ENCODE data around the gene TNFRSF14. TPM values are rescaled to one million over a fixed set of nuclear protein-coding genes. Genes with fewer than 3 reads are reported as not detected.
A peak's percentile ranks its signal among the peaks of the same experiment; 100 is the strongest.

The TNFRSF14 gene
- total RNA-seq, 2 experiments from 2014 or later: 15.7 to 18.5 TPM

DNA sequence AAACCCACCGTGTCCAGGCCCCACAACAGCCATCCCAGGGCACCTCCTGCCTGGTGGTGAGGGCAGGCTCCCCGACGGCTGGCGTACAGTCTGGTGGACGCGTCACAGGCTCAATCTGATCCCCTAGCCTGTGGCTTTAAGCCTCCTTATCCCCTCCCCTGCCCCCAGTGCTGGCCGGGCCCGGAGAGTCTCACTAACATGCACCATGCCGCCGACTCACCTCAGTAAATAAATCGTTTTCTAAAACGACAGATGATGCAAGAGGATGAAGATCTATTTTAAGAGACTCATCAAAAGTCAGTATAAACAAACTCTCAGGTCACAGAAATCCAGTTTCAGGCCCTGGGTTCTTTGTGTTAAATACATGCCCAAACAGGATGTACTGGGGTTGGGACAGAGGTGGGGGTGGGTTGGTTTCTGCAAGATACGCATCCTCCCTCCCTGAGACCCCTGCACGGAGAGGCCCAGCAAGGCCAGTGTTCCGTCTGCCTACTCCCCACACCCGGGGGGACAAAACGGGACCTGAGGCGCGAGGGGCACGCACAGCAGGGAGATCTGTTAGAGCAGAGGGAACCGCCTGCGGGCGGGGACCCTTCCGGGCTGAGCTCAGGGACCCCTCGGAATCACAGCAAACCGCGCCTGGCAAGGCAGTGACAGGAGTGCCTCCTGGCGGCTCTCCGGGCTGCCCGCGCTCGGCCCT lies 32.8 kb upstream of the TNFRSF14 start:
- ChIA-PET CTCF (ENCODE audit: unreplicated experiment) (no interaction called here), POLR2A (no interaction called here)
- no peaks in the 10 kb centered on the region for H3K9me2 ChIP-seq (ENCODE audit: insufficient read depth, low read length)
- TF ChIP-seq EZH2phosphoT487 (IDR thresholded peaks at IDR 0.05; ENCODE audit: borderline replicate concordance, low read depth, low read length): no peak
- TF ChIP-seq, protein P1, sequence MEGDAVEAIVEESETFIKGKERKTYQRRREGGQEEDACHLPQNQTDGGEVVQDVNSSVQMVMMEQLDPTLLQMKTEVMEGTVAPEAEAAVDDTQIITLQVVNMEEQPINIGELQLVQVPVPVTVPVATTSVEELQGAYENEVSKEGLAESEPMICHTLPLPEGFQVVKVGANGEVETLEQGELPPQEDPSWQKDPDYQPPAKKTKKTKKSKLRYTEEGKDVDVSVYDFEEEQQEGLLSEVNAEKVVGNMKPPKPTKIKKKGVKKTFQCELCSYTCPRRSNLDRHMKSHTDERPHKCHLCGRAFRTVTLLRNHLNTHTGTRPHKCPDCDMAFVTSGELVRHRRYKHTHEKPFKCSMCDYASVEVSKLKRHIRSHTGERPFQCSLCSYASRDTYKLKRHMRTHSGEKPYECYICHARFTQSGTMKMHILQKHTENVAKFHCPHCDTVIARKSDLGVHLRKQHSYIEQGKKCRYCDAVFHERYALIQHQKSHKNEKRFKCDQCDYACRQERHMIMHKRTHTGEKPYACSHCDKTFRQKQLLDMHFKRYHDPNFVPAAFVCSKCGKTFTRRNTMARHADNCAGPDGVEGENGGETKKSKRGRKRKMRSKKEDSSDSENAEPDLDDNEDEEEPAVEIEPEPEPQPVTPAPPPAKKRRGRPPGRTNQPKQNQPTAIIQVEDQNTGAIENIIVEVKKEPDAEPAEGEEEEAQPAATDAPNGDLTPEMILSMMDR (conservative IDR thresholded peaks at IDR 0.05; ENCODE audit: low read length): no peak
- no peaks in the 10 kb centered on the region for H3K9me3 ChIP-seq (ENCODE audit: low read length)
- no TSS peak for BruUV-seq (replicated peaks)
- H3K4me2 ChIP-seq (ENCODE audit: low read length): peak overlapping the region; percentile 99; the same call in 1 of the 2 replicates
- no peak overlapping the region for H3K4me3 ChIP-seq (ENCODE audit: low read depth, low read length, poor library complexity, severe bottlenecking)
- peaks cover 40% of the 10 kb centered on the region for H3K79me2 ChIP-seq (ENCODE audit: insufficient read depth, low read depth, low read length)
- no peak for DNase-seq (ENCODE audit: low spot score)
- H4K20me1 ChIP-seq (ENCODE audit: insufficient read depth, low read length): peaks cover 13% of the 10 kb centered on the region
- peaks cover 33% of the 10 kb centered on the region for H3K36me3 ChIP-seq (ENCODE audit: insufficient read depth, low read length)
- no peak overlapping the region for H3K27ac ChIP-seq (ENCODE audit: low read depth, low read length, poor library complexity, severe bottlenecking)
- no peak overlapping the region for H2AFZ ChIP-seq (ENCODE audit: low read length)
- intact Hi-C loops (cut with micrococcal nuclease; ENCODE audit: unreplicated experiment): no loop called here
- H3K4me1 ChIP-seq (ENCODE audit: insufficient read depth, low read length, poor library complexity, severe bottlenecking): peaks cover 26% of the 10 kb centered on the region

DNA sequence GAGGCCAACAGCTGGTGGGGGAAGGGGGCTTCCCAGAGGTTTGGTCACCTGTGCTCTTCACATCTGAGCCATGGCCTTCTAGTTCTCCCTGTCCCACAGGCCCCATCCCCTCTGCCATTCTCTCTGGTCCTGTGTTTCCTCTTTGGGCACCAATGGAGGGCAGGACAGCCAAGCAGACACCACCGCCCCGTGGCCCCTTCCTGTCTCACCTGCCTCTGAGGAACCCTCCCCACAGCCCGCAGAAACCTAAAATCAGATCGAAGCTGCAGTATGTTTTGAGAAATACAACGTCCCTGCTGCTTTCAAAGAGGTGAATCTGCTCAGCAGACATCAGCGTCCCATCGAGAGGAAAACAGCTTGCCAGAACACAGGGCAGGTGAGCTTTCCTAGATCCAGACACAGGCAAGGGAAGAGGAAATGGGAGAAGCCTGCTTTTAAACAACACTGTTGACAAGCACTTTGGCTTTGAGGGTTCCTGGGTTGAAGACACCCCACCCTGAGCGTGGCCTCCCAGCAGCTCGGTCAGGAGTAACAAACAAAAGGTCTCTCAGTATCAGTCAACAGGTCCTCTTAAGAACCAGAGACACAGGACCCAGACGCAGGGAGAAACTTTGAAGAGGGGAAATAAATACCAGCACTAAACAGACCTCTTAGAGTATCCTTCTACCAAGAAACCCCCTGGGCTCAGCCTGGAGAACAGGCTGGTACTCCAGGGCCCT lies 32.1 kb upstream of the TNFRSF14 start:
- Histone ChIP-seq H2AFZ (ENCODE audit: low read length) (no peak overlapping the region), H3K36me3 (ENCODE audit: insufficient read depth, low read length) (peaks cover 26% of the 10 kb centered on the region), H3K9me2 (ENCODE audit: insufficient read depth, low read length) (no peaks in the 10 kb centered on the region), H4K20me1 (ENCODE audit: insufficient read depth, low read length) (peaks cover 13% of the 10 kb centered on the region), H3K9me3 (ENCODE audit: low read length) (no peaks in the 10 kb centered on the region), H3K27ac (ENCODE audit: low read depth, low read length, poor library complexity, severe bottlenecking) (no peak overlapping the region), H3K4me3 (ENCODE audit: low read depth, low read length, poor library complexity, severe bottlenecking) (peak overlapping the region; percentile 100), H3K4me2 (ENCODE audit: low read length) (peak overlapping the region; percentile 99; the same call in 1 of the 2 replicates), H3K4me1 (ENCODE audit: insufficient read depth, low read length, poor library complexity, severe bottlenecking) (peaks cover 26% of the 10 kb centered on the region), H3K79me2 (ENCODE audit: insufficient read depth, low read depth, low read length) (peaks cover 40% of the 10 kb centered on the region)
- intact Hi-C loops (cut with micrococcal nuclease; ENCODE audit: unreplicated experiment): no loop called here
- DNase-seq (ENCODE audit: low spot score): no peak
- ChIA-PET CTCF (ENCODE audit: unreplicated experiment) (no interaction called here), POLR2A (no interaction called here)
- no TSS peak for BruUV-seq (replicated peaks)
- TF ChIP-seq EZH2phosphoT487 (IDR thresholded peaks at IDR 0.05; ENCODE audit: borderline replicate concordance, low read depth, low read length): no peak
- TF ChIP-seq, protein P1 (conservative IDR thresholded peaks at IDR 0.05; ENCODE audit: low read length): no peak

DNA sequence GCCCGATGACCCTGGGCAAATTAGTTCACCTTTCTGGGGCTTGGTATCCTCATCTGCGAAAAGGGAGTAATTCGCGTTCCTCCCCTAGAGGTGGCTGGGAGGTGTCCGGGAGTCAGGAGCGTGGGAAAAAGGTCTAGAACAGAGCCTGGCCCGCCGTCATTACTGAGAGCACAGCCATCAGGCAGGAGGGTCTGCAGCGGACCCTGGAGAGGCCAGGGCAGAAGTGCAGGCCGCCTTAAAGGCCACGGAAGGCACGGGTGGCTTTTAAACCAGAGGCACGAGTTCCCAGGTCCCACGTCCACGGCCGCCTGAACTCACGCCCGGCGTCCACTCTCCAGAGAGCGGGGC lies 30.6 kb upstream of the TNFRSF14 start:
- DNase-seq (ENCODE audit: low spot score): no peak
- no peak overlapping the region for H2AFZ ChIP-seq (ENCODE audit: low read length)

More for the DNA sequence above, 30.6 kb upstream of the TNFRSF14 start:
- H3K79me2 ChIP-seq (ENCODE audit: insufficient read depth, low read depth, low read length): peaks cover 40% of the 10 kb centered on the region
- ChIA-PET CTCF (ENCODE audit: unreplicated experiment) (no interaction called here), POLR2A (no interaction called here)
- H3K36me3 ChIP-seq (ENCODE audit: insufficient read depth, low read length): peaks cover 11% of the 10 kb centered on the region
- peak overlapping the region; percentile 38 for H3K27ac ChIP-seq (ENCODE audit: low read depth, low read length, poor library complexity, severe bottlenecking)
- no TSS peak for BruUV-seq (replicated peaks)
- H3K4me3 ChIP-seq (ENCODE audit: low read depth, low read length, poor library complexity, severe bottlenecking): peak overlapping the region; percentile 100
- H3K4me1 ChIP-seq (ENCODE audit: insufficient read depth, low read length, poor library complexity, severe bottlenecking): peaks cover 26% of the 10 kb centered on the region
- H3K9me3 ChIP-seq (ENCODE audit: low read length): no peaks in the 10 kb centered on the region
- H4K20me1 ChIP-seq (ENCODE audit: insufficient read depth, low read length): peaks cover 13% of the 10 kb centered on the region
- intact Hi-C loops (cut with micrococcal nuclease; ENCODE audit: unreplicated experiment): no loop called here
- peak overlapping the region; percentile 99 for H3K4me2 ChIP-seq (ENCODE audit: low read length)
- TF ChIP-seq, protein P1 (conservative IDR thresholded peaks at IDR 0.05; ENCODE audit: low read length): no peak
- TF ChIP-seq EZH2phosphoT487 (IDR thresholded peaks at IDR 0.05; ENCODE audit: borderline replicate concordance, low read depth, low read length): no peak
- H3K9me2 ChIP-seq (ENCODE audit: insufficient read depth, low read length): no peaks in the 10 kb centered on the region
